Activated naive CD4-positive, alpha-beta T cell treated with anti-CD3 and anti-CD28 coated beads, Interleukin-2, amount 50 U/mL, for 16 hours (primary cell): ENCODE data around the gene SURF1.
"Not testable (repeated sequence)": the region's sequence is repeated elsewhere in the genome, so short reads cannot be mapped to it uniquely, and the experiment has no call there.

Experiments
- DNase-seq: peaks from one replicate; pipeline ENCODE4 v3.0.0-alpha.2; 2020

SURF1 gene

DNA sequence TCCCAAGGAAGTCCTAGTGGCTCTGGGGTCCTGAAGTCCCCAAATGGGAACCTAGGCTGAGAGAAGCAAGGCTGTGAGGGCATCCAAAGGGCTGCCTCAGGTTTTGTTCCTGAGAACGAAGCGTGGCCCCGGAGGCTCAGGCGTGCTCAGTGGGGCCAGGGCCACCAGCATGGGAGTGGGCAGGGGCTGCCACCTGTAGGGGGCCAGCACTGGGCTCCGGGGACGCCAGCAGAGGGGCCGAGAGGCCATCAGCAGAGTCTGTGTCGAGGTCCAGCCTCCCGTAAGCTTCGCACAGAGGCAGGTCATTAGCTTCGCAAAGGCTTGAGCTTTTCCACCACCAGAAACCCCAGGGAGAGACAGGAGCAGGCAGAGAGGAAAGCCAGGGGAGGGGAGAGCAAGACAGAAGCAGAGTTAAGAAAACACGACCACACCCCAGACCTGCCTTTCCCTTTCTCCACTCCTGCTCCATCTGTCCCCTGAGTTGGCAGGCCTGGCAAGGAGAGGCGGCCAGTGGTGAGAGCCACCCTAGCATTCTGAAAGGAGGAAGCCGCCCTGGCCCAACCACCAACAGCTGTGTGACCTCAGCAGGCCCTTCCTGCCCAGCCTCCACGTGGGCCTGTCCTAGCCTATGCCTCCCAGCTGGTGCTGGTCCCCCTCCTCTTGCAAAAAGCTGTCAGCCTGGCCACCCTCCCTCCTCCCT lies 14.8 kb downstream of the SURF1 start:
- no peak for DNase-seq

DNA sequence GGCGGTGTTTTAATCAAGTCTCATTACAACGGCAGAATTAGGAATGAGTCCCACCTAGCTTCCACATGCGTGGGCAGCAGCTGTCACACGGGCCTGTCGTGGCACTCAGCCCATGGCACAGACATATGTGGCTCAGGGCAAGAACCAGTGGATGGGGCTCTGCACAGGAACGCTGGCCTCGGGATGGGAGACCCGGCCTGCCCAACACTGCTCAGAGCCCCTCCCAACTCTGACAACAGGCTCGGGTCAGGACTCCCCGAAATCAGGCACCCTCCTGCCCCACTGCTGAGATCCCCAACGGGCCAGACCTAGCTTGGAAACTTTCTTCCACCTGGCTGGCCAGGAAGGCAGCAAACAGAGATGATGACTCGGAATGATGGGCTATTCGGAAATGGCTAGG lies 15.4 kb downstream of the SURF1 start:
- no peak for DNase-seq

DNA sequence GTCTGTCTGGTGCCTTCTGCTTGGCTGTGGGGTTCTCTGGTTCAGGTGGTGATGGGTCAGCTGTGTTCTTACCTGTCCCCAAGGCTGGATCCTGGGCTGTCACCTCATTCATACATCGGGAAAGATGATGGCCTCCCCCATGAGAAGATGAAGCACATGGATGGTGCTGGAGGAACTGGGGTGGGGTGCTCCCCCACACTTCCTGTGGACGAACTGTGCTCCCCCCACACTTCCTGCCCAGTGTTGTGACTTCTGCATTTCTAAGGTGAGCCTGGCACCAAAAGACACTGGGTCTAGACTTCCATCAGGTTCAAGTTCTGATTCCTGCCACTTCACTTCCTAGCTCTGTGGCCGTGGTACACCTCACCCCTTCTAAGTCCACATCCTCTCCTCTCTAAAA lies 16.0 kb downstream of the SURF1 start:
- no peak for DNase-seq

DNA sequence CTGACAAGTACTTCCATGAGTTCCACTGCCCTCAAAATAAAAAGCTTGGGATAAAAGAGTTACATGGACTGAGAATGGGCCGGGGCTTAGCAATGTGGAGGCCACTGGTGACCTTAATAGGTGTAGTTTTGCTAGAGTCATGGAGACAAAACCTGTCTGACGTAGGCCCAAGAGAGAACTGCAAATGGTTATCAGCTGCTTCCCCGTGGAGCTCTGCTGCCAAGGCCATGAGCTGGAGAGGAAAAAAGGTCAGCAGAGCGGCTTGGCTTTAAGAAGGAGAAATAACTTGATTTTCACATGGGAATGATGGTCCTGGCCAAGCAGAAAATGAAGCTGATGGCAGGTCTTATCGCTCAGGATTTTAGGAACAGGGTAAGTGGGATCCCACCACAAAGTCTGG lies 16.6 kb downstream of the SURF1 start:
- DNase-seq = no peak

DNA sequence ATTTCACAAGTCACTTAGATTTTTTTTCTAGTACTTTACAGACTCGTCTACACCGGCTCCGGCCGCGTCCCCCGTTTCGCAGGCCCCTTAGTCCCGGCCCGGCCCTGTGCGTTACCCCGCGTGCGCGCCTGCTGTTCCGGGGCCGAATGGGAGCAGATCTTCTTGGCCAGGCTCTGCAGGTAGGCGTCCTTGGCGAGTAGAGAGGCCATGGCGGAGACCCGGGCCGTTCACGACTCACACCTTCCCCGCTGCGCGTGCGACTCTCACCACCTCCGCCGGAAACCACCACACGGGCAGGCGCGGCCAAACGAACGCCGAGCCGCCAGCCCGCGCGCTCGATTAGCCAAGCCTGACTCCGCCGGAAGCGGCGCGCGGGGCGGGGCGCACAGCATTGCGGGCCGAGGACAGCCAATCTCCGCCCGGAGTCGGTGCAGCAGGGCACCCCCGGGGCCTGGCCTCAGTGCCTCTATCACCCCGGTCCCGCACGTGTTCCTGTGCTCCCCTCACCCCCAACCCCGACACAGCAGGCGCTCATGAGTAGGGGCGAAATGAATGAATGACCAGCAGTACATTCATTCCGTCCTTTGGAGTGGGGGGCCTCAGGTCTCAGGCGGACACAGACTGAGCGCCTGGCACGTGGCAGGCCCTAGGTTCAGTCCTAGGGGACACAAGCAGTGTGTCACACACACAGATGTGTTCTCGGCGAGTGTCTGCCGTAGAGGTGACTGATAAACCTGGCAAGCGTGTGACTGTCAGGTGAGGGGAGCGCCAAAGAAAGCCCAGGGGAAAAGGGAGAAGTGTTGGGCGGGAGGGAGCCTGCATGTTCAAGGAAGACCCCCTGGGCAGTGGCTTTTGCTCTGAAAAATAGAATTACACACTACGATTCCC lies 20.1 kb downstream of the SURF1 start, which contains the start of gene SURF6:
Gene SURF6 (minus strand): TSS at position 265 of the 888 bp plus-strand sequence. CDS start 56 bp downstream, at position 209.
- DNase-seq = peak; percentile 96

DNA sequence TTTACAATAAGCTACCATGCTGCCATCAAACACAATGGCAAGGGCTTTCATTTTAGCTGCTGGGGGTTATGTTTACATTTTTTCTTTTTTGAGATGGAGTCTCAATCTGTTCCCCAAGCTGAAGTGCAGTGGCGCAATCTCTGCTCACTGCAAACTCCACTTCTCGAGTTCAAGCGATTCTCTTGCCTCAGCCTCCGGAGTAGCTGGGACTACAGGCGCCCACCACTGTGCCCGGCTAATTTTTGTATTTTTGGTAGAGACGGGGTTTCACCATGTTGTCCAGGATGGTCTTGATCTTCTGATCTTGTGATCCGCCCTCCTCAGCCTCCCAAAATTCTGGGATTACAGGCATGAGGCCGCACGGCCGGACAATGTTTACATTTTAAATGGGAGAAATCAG lies 21.4 kb downstream of the SURF1 start:
- peak; percentile 2 for DNase-seq

DNA sequence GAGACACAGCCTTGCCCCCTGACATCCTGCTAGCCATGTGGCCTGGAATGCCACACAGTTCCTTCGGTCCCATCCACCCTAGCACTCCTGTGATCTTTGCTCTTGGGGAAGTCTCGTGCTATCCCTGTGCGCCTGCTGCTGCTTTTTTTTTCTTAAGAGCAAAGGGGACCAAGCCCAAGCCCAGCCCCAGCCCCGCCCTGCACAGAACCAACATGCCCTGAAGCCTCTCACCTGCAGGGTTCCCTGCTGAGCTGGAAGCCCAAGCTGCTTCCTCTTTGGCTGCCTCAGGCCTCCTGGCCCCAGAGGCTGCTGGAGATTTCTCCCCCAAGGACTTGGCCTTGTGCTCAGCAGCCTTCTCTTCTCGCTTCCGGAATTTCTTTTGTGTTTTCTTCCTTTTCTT lies 22.1 kb downstream of the SURF1 start:
- DNase-seq = no peak

DNA sequence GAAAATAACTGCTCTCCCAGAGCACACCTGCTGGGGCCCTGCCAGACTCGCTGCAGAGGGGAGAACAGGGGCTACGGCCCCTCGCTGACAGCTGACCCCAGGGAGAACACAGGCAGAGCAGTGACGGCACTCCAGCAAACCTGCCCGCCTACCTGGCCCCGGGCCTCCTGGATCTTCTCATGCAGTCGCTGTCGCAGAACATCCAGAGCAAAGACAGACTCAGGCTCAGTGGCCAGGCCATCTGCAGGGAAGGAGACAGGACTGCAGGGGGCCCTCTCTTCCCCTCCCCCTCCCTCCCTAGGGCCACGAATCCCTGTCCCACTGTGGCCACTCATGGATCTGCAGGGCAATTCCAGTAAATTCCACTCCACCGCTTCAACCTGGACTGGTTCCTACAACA lies 22.7 kb downstream of the SURF1 start:
- no peak for DNase-seq

DNA sequence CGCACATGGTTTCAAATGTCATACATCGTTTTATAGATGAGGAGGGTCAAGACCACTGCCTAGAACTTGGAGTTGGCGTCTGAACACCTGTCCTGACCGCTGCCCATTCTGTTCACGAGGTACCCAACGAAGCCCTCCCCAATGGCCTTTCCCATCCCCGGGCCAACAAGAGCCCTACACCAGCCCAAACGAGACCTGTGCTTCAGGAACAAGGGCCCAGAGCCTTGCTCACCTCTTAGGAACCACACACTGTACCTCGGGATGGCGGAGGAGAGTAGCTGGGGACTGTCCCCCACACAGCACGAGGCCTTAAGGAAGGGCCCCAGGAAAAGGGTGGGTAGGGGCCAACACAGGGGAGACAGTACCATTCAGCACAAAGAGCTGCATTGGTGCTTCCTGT lies 23.3 kb downstream of the SURF1 start:
- DNase-seq = no peak

DNA sequence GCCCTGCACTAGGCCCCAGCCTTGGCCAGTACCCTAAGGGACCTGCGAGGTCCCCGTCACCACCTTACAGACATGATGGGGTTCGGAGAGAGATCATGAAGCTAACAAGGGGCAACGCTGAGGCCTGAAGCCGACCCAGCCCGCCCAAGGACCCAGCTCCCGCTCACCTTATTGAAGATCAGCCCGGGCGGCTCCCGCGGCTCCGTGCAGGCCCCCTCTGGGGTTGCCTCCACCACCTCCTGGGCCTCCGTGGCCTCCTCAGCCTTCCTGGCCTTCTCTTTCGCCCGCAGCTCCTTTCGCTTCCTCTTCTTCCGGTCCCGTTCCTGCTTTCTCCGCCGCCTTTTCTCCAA lies 23.9 kb downstream of the SURF1 start:
- DNase-seq = no peak

DNA sequence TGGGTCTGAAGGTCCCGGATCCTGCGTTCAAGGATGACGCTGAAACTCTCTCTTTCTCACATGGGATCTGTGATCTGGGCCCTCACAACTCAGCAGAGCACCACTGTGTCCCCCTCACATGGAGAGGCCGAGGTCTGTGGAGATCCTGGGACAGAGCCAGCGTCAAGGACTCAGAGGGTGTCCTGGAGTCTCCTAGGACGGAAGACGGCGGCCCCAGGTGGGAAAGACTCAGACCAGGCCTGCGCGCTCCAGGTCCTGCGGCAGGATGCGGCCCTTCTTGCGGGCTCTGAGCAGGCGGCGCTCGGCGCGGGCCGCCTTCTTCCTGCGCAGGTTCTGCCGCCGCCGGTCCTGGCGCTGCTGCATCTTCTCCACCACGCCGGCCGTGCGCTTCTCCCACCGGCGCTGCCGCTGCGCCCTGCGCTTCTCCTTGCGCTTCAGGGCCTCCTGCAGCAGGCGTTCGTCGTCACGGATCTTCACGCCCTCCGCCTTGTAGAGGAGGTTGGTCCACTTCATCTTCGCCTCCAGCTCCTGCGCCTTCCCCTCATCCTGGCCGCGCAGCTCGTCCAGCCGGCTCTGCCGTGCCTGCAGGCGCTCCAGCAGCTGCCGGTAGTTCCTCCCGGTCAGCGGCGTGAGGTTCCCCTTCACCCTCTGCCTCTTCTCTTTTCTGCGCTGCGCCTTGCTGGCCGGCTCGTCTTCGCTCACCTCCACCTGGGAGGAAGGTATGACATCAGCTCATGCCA lies 24.5 kb downstream of the SURF1 start:
- DNase-seq = no peak

DNA sequence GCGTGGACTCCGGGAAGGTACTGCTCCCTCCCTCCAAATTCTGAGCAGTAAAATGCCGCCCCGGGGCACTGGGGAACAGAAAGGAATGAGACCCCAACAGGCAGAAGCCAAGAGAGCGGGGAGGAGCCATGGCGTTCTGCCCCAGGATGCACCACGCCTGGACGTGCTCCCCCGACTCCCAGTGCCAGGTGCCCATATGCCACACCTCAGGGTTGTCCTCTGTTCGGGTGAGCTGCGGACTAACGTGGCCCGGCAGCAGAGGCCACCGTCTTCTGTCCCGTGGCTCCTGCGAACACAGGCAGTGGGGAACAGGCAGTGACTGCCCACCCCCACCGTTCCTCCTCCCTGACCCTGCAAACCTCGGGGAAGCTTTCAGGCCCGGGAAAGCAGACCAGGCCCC lies 25.1 kb downstream of the SURF1 start:
- no peak for DNase-seq

DNA sequence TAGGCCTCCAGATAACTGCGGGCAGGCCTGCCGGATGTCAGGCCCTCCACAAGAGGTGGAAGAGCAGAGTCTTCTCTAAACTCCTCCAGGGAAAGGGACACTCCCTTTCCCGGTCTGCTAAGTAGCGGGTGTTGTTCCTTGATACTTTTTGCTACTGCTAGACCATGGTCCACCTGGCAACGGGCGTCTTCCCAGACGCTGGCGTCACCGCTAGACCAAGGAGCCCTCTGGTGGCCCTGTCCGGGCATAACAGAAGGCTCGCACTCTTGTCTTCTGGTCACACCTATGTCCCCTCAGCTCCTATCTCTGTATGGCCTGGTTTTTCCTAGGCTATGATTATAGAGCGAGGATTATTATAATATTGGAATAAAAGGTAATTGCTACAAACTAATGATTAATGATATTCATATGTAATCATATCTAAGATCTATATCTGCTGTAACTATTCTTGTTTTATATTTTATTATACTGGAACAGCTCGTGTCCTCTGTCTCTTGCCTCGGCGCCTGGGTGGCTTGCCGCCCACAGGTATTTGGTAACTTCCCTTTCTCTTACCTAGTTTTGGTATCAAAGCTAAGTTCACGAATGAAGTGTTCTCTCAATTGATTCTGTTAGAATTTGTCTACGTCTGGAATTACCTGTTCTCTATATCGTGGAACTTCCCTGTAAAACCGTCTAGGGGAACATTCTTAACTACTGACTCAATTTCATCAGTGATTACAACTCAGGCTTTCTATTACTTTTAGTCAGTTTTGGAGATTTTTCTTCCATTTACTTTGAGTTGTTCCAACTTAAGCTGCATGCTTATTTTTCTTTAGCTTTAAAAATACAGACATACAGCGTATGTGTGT lies 26.8 kb downstream of the SURF1 start:
- not testable (repeated sequence) for DNase-seq

DNA sequence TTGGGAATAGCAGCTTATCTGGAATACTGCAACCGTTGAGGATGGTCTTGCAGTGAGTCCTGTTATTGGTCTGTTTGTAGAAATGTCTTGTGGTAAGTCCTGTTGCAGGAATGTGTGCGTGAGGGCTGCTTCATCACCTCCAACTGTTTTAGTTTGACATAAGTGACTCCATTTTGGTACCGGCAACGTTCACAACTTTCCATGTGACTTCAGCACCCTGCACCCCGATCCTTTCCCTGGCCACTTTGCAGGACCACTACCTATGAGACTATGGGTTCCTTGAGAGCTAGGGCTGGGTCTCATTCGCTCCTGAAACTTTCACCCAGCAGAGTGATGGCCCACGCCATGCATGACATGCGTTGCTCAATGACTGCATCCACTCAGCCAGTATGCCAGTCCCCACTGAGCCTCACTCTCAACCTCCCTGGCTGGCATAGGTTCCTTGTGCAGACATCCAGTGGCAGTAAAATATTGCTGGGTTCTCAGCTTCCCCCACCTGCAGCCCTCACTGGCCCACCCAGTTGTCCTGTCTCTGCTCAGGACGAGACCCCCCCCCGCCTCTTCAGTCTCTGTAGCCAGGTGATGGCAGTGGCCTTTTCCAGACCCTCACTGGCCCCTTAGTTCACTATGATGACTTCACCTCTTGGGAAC lies 28.3 kb downstream of the SURF1 start:
- DNase-seq = no peak

DNA sequence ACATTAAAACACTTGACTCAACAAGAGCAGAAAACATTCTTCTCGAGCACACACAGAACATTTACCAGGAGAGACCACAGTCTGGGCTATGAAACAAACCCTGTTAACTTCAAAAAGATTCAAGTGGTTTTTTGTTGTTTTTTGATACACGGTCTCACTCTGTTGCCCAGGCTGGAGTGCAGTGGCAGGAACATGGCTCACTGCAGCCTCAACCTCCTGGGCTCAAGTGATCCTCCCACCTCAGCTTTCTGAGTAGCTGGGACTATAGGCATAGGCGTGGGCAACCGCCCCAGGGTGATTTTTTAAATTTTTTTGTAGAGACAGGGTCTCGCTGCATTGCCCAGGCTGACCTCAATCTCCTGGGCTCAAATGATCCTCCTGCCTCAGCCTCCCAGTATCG lies 29.3 kb downstream of the SURF1 start:
- not testable (repeated sequence) for DNase-seq

DNA sequence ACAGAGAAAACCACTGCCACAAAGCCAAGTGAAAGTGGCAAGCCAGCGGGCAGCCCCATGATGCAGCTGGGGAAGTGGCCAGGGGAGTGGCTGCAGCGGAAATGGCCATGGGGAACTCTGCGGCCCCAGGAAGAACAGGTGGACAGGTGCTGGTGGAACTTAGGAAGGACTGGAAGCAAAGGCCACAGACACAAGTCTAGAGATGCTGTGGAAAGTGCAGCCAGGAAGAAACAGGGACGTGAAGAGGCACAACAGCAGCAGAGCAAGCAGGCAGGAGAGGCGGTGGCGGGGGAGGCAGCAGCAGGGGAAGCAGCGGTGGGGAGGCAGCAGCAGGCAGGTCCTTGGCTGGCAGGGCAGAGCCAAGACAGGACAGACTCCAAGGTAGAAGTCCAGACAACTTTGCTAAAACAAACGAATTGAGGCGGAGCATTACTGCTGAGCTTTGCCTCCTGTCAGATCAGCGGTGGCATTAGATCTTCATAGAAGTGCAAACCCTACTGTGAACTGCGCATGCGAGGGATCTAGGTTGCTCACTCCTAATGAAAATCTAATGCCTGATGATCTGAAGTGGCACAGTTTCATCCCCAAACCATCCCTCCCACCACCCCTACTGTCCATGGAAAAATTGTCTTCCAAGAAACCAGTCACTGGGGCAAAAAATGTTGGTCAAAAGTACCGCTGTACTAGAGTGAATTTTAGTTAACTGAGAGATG lies 32.1 kb downstream of the SURF1 start:
- no peak for DNase-seq

DNA sequence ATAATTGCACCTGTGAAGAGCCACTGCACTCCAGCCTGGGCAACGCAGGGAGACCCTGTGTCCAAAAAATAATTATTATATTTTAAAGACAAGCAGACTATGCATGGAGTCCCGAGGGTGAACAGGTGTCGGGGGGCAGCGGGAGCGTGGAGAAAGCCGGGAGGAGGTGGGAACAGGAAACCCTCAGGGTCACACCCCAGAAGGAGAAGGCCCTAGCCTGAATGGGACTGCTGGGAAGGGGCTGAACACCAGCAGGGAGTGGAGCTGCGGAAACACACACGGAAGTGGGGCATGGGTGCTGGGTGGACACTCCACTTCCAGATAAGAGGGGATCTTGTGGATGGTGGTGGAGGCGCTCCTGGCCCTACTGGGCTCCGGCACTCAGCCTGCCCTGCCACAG lies 33.1 kb downstream of the SURF1 start:
- no peak for DNase-seq

DNA sequence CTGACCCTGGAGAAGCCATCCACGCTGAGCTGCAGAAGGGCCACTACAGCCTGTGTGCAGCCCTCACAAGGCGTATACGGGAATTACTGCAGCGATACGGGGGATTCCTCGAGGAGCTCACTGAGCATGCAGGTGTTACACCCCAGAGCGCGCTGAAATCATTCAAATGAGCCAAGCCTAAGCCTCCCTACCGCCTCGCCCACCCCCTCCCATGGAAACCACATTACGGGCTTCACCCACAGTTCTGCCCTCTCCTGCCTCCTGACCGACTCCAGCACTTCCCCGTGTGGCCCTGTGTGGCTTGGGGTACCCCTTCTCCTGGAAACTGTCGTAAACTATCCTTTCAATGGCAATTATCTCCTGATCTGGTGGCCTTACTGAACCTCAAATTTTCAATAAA lies 33.6 kb downstream of the SURF1 start:
- DNase-seq = no peak

DNA sequence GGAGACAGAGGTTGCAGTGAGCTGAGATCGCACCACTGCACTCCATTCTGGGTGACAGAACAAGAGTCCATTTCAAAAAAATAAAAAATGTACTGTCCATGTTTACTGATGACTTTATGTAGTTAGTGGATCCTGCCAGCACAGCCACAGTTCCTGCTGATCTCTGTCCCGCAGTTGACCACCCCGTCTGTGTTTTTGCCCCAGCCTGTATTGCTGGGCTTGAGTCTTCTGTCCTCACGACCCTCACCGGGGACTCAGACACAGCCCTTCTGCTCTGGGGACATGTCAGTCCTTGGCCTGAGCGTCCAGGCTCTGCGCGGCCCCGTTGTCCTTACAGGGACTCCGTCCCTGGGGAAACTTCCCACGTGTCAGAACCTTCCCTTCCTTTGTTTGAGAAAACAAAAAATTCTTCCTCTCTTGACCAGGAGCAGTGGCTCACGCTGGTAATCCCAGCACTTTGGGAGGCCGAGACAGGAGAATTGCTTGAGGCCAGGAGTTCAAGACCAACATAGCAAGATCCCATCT lies 34.8 kb downstream of the SURF1 start:
- no peak for DNase-seq

DNA sequence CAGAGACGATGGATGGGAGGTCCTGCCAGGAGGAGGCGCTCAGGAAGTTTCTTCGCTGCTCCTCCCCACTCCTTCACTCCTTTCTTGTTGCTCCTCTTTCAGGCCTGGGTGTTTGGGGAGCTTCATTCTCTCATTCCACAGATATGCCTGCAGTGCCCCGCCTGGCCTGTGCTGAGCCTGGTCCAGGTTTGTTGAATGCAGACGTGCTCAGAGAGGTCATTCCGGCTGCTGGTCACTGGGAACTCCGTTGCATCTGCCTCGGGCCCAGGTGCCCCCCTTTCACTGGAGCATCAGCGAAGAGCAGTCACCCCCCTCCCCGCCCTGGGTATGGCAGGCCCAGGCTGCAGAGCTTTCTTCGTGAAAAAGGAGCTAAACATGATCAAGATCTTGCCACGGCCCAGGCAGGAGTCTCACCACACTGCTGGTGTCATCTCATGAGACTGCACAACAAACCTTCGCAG lies 35.8 kb downstream of the SURF1 start:
- no peak for DNase-seq

DNA sequence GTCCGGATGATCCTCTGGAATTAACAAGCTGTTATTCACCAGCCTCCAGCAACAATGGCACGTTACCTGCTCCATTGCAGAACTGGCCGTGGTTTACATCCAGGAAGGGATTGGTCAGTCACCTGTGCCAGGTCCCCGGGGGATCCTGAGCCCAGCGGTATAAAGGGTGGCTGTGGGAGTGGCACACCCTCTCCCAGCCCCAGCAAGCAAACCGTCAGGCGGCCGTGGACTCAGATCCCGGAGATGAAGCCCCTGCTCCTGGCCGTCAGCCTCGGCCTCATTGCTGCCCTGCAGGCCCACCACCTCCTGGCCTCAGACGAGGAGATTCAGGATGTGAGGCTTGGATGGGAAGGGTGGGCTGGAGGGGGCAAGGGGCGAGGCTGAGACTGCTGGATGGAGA lies 38.7 kb downstream of the SURF1 start:
- DNase-seq = not testable (repeated sequence)
